Fibroblast of the conjunctiva (primary cell): ENCODE measurements around the gene SUV39H2.
"Not testable (repeated sequence)": the region's sequence is repeated elsewhere in the genome, so short reads cannot be mapped to it uniquely, and the experiment has no call there.

Experiments used
- DNase-seq: peaks from one replicate; pipeline ENCODE4 v3.0.0-alpha.2; 2010; ENCODE audit warnings: low read depth

SUV39H2 gene

GRCh38 chr10:14878266-14879123 lies at the start of gene SUV39H2:
TSS of gene SUV39H2 (plus strand) at chr10:14878866. CDS start at chr10:14878889, 23 bp downstream.
- peak; percentile 91 for DNase-seq

GRCh38 chr10:14833106-14833505 lies 45.6 kb upstream of the SUV39H2 start:
- no peak for DNase-seq

- DNase-seq: no peak
Measured at GRCh38 chr10:14836208-14836607, 42.5 kb upstream of the SUV39H2 start.

- DNase-seq: no peak
Measured at GRCh38 chr10:14837003-14837756, 41.5 kb upstream of the SUV39H2 start.

- peak; percentile 99 for DNase-seq
Measured at GRCh38 chr10:14837757-14838581, 40.7 kb upstream of the SUV39H2 start, which contains the start of the genes CDNF, HSPA14 and MSANTD7. TSS of gene CDNF (minus strand) at chr10:14838037. CDS start at chr10:14837946, 91 bp downstream. TSS of gene HSPA14 (plus strand) at chr10:14838306. CDS start at chr10:14838403, 97 bp downstream. TSS of gene MSANTD7 (plus strand) at chr10:14838306. CDS start at chr10:14842285, 3,979 bp downstream.

GRCh38 chr10:14838582-14839304 lies 39.9 kb upstream of the SUV39H2 start:
- no peak for DNase-seq

GRCh38 chr10:14839305-14839695 lies 39.4 kb upstream of the SUV39H2 start:
- DNase-seq: no peak

GRCh38 chr10:14840178-14840577 lies 38.5 kb upstream of the SUV39H2 start:
- DNase-seq: no peak

- DNase-seq: no peak
Measured at GRCh38 chr10:14843327-14843988, 35.2 kb upstream of the SUV39H2 start.

GRCh38 chr10:14844948-14845347 lies 33.7 kb upstream of the SUV39H2 start:
- DNase-seq: no peak

- DNase-seq: no peak
Measured at GRCh38 chr10:14852236-14852635, 26.4 kb upstream of the SUV39H2 start.

GRCh38 chr10:14855453-14855852 lies 23.2 kb upstream of the SUV39H2 start:
- no peak for DNase-seq

GRCh38 chr10:14858338-14858960 lies 20.2 kb upstream of the SUV39H2 start:
- DNase-seq: no peak

- DNase-seq: no peak
Measured at GRCh38 chr10:14859043-14859442, 19.6 kb upstream of the SUV39H2 start.

GRCh38 chr10:14859775-14860174 lies 18.9 kb upstream of the SUV39H2 start:
- DNase-seq: no peak

GRCh38 chr10:14860791-14861190 lies 17.9 kb upstream of the SUV39H2 start:
- DNase-seq: no peak

GRCh38 chr10:14864466-14864865 lies 14.2 kb upstream of the SUV39H2 start:
- DNase-seq: not testable (repeated sequence)

- not testable (repeated sequence) for DNase-seq
Measured at GRCh38 chr10:14864871-14865270, 13.8 kb upstream of the SUV39H2 start.

- no peak for DNase-seq
Measured at GRCh38 chr10:14873090-14873760, 5.4 kb upstream of the SUV39H2 start.

- no peak for DNase-seq
Measured at GRCh38 chr10:14875941-14876340, 2.7 kb upstream of the SUV39H2 start.
